ENCODE results near the gene PSMA6. TPM values are rescaled to one million over a fixed set of nuclear protein-coding genes. Genes with fewer than 3 reads are reported as not detected.

The PSMA6 gene
- total and polyA plus RNA-seq, 2 of the 13 experiments (the other 11 are each of a cell fraction or from before 2014, with no cell fraction given): 525 to 1,109 TPM

GRCh38 chr14:35331605-35332516 lies 39.7 kb downstream of the PSMA6 start (continued):
- no peak for TF ChIP-seq TRIM22 (IDR thresholded peaks at IDR 0.05)
- peak; percentile 87 for TF ChIP-seq ZNF275 (CRISPR knock-in tag; IDR thresholded peaks at IDR 0.05; ENCODE audit: borderline replicate concordance)
- peak; percentile 28; the same call in 1 of the 2 replicates for TF ChIP-seq ZNF264 (CRISPR knock-in tag; IDR thresholded peaks at IDR 0.05)
- peak; percentile 59; the same call in 1 of the 2 replicates for TF ChIP-seq ZNF274 (CRISPR knock-in tag; IDR thresholded peaks at IDR 0.05)
- TF ChIP-seq ZNF160 (CRISPR knock-in tag; IDR thresholded peaks at IDR 0.05): 0 out of 2 replicates have a peak, but pooled peaks have one; percentile 70
- no peak for TF ChIP-seq ZSCAN22 (CRISPR knock-in tag; IDR thresholded peaks at IDR 0.05)
- TF ChIP-seq IKZF4 (CRISPR knock-in tag; IDR thresholded peaks at IDR 0.05; ENCODE audit: borderline replicate concordance, low read depth, not compliant biosample characterization): no peak
- 0 out of 2 replicates have a peak, but pooled peaks have one; percentile 30 for TF ChIP-seq TGIF2 (CRISPR knock-in tag; IDR thresholded peaks at IDR 0.05)
- no peak for TF ChIP-seq MAFG (CRISPR knock-in tag; IDR thresholded peaks at IDR 0.05)
- no peak; the same call in 1 of the 2 replicates for TF ChIP-seq DNMT3B (CRISPR knock-in tag; conservative IDR thresholded peaks at IDR 0.05)
- TF ChIP-seq JUN (CRISPR knock-in tag; IDR thresholded peaks at IDR 0.05): 0 out of 2 replicates have a peak, but pooled peaks have one; percentile 56
- 0 out of 2 replicates have a peak, but pooled peaks have one; percentile 60 for TF ChIP-seq NFIB (CRISPR knock-in tag; IDR thresholded peaks at IDR 0.05; ENCODE audit: borderline replicate concordance)
- TF ChIP-seq ELF3 (CRISPR knock-in tag; IDR thresholded peaks at IDR 0.05): 0 out of 2 replicates have a peak, but pooled peaks have one; percentile 6
- TF ChIP-seq XRCC5 (optimal IDR thresholded peaks at IDR 0.05; ENCODE audit: low read length): peak; percentile 1
- 0 out of 2 replicates have a peak, but pooled peaks have one; percentile 34 for TF ChIP-seq REPIN1 (CRISPR knock-in tag; IDR thresholded peaks at IDR 0.05; ENCODE audit: borderline replicate concordance, low read depth)
- TF ChIP-seq RXRA (CRISPR knock-in tag; IDR thresholded peaks at IDR 0.05): peak; percentile 46; the same call in 1 of the 2 replicates
- peak; percentile 83; the same call in 1 of the 2 replicates for TF ChIP-seq ZNF232 (CRISPR knock-in tag; IDR thresholded peaks at IDR 0.05; ENCODE audit: borderline replicate concordance)
- no peak for TF ChIP-seq MYNN (CRISPR knock-in tag; IDR thresholded peaks at IDR 0.05; ENCODE audit: low read depth)
- peak; percentile 66; the same call in 1 of the 2 replicates for TF ChIP-seq SNAPC2 (CRISPR knock-in tag; IDR thresholded peaks at IDR 0.05)
- TF ChIP-seq HIVEP1 (CRISPR knock-in tag; IDR thresholded peaks at IDR 0.05): 0 out of 2 replicates have a peak, but pooled peaks have one; percentile 8
- TF ChIP-seq CAMTA2 (CRISPR knock-in tag; IDR thresholded peaks at IDR 0.05; ENCODE audit: borderline replicate concordance): 0 out of 2 replicates have a peak, but pooled peaks have one; percentile 11
- TF ChIP-seq KLF12 (CRISPR knock-in tag; IDR thresholded peaks at IDR 0.05; ENCODE audit: borderline replicate concordance): peak; percentile 67
- TF ChIP-seq GATAD2A (CRISPR knock-in tag; IDR thresholded peaks at IDR 0.05): peak; percentile 52
- TF ChIP-seq ZNF607 (CRISPR knock-in tag; IDR thresholded peaks at IDR 0.05; ENCODE audit: borderline replicate concordance): no peak
- TF ChIP-seq ATF3 (CRISPR knock-in tag; IDR thresholded peaks at IDR 0.05): peak; percentile 94
- TF ChIP-seq NCOA1 (CRISPR knock-in tag; IDR thresholded peaks at IDR 0.05): 0 out of 2 replicates have a peak, but pooled peaks have one; percentile 7
- TF ChIP-seq ZNF547 (CRISPR knock-in tag; IDR thresholded peaks at IDR 0.05): peak; percentile 38; the same call in 1 of the 2 replicates
- 0 out of 2 replicates have a peak, but pooled peaks have one; percentile 29 for TF ChIP-seq SATB2 (CRISPR knock-in tag; IDR thresholded peaks at IDR 0.05)
- TF ChIP-seq FOSL2 (CRISPR knock-in tag; IDR thresholded peaks at IDR 0.05): peak; percentile 75
